Cerebellar nuclear complex (tissue), 1 donor: ENCODE results near the gene NEUROG2.
"Not testable (repeated sequence)": the region's sequence is repeated elsewhere in the genome, so short reads cannot be mapped to it uniquely, and the experiment has no call there.

ENCODE experiments used
- DNase-seq, 2 experiments: peaks; one replicate each; lab custom pipeline; 2025; lab: John Stamatoyannopoulos, UW

The NEUROG2 gene

DNA sequence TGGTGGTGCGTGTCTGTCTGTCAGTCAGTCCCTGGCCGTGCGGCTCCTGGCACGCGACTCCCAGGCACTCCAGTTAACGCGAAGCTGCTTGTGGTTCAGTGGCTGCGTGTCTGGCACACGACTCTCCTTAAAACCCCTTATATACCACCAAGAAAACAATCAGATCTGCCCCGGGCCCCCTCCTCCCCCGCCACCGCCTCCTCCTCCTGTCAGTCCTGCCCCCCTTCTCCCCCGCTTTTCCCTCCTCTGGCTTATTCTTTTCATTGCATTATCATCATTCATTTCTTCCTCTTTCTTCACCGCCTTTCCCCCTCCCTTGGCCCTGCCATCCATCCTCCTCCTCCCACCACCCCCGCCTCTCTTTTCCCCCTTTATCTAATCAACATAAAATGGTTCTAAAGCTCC is at the start of gene NEUROG2:
NEUROG2 (minus strand) TSS at position 115 of the 405 bp plus-strand sequence. CDS start 705 bp downstream, outside the sequence.
- no peak for DNase-seq

DNA sequence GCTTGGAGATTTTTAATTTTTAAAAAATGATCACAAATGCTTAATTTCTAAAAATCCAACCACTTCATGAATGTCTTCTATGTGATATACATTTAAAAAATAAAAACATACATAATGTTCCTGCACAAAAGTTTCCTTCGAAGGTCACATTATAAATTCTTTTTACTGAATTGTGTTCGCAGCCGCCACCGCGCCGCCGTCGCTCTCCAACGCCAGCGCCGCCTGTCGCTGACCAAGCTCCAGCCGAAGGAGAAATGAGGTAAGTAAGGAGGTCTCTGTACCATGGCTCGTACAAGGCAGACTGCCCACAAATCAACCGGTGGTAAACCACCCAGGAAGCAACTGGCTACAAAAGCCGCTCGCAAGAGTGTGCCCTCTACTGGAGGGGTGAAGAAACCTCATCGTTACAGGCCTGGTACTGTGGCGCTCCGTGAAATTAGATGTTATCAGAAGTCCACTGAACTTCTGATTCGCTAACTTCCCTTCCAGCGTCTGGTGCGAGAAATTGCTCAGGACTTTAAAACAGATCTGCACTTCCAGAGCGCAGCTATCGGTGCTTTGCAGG is 48.8 kb upstream of the NEUROG2 start:
- DNase-seq, result no peak

DNA sequence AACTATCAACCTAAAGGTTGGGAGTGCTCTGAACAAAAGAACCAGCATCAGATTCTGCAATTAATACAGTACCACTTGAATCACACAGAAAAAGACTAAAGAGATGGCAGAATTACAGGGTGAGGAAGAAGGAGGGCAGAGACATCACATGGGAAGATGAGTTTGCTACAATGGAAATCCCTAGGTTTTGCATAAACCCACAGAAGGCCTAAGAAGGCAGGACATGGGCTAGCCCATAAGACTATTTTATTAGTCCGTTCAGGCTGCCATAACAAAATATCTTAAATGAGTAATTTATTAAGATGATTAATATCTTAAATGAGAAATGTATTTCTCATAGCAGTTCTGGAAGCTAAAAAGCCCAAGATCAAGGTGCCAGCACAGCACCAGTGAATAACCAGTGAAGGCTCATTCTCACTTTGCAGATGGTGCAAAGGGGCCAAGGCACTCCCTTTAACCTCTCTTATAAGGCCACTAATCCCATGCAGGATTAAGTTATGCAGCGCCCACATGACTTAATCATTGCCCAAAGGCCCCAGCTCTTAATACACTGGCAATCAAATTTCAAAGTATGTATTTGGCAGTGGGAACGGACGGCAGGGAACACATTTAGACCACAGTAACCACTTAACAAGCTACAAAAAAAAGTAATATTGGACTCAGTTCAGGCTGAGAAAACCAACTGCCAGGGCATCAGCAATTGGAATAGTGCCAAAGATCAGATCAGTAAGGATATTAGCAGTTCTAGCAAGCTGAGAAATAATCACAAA is 47.6 kb upstream of the NEUROG2 start:
- DNase-seq, result no peak

DNA sequence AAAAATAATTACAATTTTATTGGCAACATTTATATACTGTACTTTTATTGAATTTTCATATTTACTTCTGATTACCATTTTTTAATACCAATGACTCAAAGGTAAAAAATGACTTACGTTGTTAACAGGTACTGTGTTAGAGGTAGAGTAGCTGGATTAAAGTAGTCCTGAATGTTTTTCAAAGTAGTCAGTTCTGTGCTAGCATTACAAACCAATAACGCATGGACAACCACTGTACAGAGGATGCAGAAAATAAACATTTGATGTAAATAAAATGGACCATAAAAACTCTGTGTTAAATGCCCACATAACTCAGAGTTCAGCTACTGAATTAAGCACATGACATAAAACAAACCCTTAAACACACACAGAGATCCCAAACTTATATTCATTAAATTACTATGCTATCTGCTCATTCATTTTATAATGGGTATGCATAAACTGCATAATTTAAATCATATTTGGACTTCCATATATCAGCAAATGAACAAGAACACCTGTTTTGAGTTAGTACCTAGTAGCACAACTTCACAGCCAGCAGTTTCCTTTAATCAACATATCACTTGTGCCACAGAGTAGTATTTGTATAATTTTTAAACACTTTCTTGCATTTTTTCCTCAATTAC is 46.4 kb upstream of the NEUROG2 start:
- no peak for DNase-seq

DNA sequence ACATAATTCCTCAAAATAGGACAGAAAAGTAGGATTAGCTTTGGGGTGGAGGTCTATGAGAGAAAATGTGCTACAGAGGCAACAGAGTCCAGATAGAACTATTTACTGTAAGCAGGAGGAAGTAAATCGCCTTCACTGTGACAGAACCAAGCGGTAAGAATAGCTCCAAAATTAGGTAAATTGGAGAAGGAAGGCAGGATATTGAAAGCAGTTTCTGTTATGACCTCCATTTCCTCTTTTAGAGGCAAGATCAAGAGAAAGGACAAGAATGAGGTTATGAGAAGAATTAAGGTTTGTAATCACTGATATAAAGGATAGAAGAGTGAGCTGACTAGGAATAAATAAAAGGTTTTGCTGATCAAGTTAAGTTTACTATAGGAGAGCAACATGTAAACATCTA is 44.1 kb upstream of the NEUROG2 start:
- DNase-seq, result no peak

GRCh38 chr4:112559053-112559452 is 43.1 kb upstream of the NEUROG2 start:
- DNase-seq, result no peak

- DNase-seq, result no peak
Measured at GRCh38 chr4:112557676-112558411, 41.9 kb upstream of the NEUROG2 start.

GRCh38 chr4:112554271-112554670 is 38.3 kb upstream of the NEUROG2 start:
- not testable (repeated sequence) for DNase-seq

- DNase-seq, result no peak
Measured at GRCh38 chr4:112552668-112553067, 36.7 kb upstream of the NEUROG2 start.

DNA sequence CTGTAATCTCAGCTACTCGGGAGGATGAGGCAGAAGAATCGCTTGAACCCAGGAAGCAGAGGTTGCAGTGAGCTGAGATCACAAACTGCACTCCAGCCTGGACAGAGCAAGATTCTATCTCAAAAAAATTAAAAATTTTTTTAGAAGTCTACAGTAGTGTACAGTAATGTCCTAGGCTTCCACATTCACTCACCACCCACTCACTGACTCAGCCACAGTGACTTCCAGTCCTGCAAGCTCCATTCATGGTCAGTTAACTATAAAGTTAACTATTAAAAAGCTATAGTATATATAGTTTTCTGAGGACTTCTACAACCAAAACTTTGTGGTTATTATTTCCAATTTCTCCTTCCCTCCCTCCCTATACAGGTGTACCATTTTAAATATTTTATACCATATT is 34.7 kb upstream of the NEUROG2 start:
- no peak for DNase-seq

- no peak for DNase-seq
Measured at GRCh38 chr4:112546476-112546875, 30.5 kb upstream of the NEUROG2 start.

GRCh38 chr4:112545346-112545745 is 29.4 kb upstream of the NEUROG2 start:
- no peak for DNase-seq

DNA sequence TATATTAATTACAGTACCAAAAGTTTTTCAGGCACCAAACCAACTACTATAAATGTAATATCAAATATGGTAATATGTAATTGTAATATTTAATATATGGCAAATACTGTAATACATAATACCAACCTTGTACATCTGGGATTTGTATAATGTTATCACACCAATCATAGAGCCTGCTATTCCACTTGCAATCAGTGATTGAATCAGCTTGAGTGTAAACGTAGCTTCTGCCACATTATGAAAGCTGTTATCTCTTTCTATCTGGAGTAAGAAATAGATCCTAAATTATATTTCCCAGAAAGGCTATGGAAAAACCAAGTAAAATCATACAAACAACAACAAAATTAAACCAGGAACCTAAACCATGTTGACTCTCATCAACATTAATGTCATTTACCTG is 24.7 kb upstream of the NEUROG2 start:
- DNase-seq, result no peak

DNA sequence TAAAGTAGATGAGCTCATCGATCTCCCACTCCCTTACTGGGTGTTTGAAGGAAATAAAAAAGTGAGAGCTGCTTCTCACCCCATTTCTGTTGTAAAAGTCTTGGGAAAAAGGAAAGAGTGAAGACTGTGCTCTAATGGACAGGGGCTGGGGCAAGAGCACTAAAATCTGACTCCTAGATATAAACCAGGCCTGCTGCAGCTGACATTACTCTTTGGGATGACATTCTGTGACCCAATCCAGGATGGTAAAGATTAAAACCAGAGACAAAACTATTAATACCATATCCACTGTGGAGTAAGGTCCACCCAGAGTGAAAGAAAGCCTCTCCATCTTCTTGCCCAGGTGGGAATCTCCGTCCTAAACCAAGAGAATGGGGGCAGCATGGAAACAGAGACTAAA is 20.1 kb upstream of the NEUROG2 start:
- no peak for DNase-seq

DNA sequence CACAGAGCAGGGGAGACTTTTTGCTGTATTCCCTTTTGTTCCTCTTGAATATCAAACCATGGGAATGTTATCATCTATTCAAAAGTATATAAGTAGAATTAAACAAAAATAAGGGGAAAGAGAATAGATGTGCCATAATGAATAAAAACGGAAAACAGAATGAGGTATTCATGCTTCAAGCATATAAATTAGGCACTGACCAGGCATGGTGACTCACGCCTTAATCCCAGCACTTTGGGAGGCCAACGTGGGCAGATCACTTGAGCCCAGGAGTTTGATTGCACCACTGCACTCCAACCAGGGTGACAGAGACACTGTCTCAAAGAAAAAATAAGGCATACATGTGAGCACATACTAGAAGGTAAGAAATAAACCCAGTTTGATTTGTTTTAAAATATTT is 16.3 kb upstream of the NEUROG2 start:
- no peak for DNase-seq

DNA sequence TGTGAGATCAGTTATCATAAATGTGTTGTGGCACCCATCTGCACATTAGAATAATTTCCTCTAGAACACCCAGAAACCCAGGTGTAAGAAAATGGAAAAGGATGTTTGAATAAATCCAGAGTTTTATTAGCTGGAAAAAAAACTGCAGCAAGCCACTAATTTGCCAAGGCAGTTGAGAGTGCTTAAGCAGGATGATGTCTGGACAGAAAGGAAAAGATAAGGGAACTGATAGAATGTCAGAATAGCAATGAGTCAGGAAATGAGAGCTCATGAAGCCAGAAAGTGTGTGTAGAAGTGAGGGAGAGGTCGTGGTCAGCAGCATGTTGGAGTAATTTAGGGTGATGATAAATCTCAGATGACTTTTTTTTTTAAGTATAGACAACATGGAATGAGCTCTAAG is 15.2 kb upstream of the NEUROG2 start:
- no peak for DNase-seq

DNA sequence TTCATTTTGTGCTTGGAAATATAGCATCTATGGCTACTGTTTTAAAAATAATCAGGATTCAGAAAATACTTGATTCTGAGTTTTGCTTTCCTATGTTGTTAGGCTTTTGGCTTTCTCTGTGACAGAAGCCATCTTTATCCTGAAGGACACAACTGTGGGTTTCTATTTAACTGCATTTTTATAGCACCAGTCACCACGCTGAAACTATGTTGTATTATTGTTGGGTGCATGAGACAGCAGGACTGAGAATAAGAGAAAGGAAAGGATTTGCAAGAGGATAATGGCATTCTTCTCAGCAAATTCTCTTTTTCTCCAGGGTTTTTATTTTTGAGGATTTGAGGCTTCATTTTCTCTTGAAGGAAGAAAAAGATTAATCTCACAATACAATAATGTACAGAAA is 10.1 kb upstream of the NEUROG2 start:
- no peak for DNase-seq

DNA sequence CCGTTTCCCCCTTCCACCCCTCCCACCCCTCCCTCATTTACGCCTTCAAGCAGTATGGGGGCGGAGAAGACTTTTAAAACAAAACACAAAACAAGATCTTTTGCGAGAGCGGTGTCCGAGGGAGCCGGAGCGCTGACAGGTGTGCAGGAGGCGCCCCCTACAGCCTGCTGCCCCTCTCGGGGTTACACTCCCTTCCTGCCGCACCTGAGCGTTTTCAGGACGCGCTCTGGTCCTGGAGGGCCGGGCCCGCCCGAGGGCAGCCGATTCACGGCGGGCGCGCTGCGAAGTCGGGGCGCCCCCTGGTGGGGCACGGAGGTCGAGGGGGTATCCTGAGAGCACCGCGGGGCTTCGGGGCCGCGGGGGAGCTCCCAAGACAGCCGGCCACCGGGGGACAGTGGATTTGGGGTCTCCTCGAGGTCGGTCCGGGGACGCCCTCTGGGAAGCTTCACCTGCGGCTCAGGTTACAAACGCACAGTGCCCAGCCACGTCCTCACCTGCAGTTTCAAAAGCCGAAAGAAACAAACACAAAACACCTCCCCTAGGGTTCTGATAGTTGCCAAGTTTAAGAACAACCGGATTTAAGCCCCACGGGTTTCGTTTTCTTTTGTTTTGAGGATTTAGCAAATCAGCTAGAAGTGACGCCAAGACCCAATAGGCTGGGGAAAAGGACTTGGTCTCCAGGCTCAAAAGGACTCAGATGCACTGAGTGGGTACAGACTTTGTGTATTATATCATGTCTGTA is 8.0 kb upstream of the NEUROG2 start:
- DNase-seq, result no peak

DNA sequence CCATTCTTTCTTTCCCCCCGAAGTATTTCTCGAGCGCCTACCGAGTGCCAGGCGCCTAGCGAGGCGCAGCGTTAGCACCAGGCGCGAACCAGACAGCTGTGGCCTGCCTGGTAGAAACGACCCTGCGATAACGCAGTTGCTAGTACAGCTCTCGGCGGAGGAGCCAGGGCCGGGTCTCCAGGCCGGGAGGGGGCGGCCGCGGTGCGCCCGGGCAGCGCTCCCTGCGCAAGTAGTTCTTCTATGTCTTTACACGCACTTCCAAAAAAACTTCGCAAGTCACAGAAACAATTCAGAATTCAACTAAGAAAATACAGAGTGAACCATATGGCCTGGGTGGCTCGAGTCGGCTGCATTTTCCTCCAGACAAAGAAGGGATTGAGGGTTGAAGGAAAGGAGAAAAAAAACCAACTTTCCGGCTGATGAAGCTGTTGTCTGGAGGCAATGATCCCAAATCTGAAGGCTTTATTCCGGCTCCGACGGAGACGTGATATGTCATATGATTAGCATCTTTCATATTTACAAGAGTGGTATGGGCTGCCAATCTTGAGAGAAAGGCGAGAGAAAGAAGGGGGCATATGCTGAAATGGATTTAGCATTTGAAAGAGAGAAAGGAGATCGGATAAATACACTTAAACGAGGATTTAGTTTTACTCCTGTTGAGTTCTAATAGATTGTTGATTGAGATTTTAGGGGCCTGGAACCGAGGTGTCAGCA is 7.2 kb upstream of the NEUROG2 start:
- DNase-seq, result no peak

GRCh38 chr4:112522431-112522830 is 6.5 kb upstream of the NEUROG2 start:
- not testable (repeated sequence) for DNase-seq
